Measurements from ENCODE around the gene GH1.

The GH1 gene

GRCh38 chr17:63918789-63919305 lies at the start of gene GH1:
Gene GH1, minus strand, starts transcription at chr17:63918839. Its CDS starts 63 bp downstream, at chr17:63918776.
- peak; percentile 3 for DNase-seq (ENCODE audit: low spot score)

DNA sequence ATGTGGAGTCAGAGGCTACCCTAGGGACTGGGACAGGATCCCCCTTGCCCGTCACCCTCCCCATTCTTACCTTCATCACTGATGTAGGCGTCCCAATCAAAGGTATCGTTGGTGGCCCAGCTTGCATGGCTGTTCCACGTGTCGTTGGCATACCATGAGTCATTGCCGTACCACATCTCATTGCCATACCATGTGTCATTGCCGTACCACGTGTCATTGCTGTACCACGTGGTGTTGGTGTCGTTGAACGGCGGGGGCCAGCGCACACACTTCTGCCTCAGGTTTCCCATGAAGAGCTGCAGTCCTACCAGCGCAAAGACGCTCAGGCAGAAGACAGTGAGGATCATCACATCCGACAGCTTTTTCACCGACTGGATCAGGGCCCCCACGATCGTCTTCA lies 49.3 kb upstream of the GH1 start:
- no peak for DNase-seq (ENCODE audit: low spot score)

GRCh38 chr17:63966646-63967264 lies 48.1 kb upstream of the GH1 start:
- no peak for DNase-seq (ENCODE audit: low spot score)

DNA sequence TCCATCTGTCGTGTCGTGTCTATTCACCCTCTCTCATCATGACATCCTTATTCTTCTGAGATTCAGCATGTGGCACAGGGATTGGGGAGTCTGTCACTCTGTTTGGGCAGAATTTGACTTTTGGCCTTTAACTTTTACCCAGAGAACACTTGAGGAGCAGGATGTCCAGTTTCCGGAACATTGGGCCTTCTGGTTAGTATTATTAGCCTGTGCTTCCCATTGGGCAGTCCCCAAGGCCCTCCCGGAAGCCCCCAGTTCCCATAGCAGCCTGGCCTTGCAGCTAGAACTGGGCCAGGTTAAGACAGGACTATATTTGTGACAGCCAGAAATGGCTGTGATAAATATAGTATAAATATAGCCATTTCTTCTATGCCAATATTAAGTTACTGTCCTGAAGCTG lies 44.5 kb upstream of the GH1 start:
- no peak for DNase-seq (ENCODE audit: low spot score)

DNA sequence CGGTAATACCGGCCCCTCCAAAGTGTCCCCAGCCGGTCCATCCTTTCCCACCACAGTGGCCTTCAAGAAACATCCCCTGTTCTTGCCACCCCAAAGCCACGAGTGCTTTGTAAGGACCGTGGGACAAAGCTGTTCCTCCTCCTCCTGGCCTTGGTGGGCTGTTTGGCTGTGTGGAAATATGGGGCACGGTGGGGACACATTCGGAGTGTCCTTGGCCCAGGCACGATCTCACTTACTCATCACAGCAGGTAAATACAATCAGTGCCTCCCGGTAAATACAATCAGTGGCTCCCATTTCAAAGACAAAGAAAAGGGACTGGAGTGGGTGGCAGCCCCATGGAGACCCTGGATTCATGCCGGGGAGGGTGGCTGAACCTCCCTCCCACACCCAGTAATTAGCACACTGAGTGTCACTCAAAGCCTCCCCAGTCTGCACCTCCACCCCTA lies 43.7 kb upstream of the GH1 start:
- DNase-seq (ENCODE audit: low spot score) = no peak

DNA sequence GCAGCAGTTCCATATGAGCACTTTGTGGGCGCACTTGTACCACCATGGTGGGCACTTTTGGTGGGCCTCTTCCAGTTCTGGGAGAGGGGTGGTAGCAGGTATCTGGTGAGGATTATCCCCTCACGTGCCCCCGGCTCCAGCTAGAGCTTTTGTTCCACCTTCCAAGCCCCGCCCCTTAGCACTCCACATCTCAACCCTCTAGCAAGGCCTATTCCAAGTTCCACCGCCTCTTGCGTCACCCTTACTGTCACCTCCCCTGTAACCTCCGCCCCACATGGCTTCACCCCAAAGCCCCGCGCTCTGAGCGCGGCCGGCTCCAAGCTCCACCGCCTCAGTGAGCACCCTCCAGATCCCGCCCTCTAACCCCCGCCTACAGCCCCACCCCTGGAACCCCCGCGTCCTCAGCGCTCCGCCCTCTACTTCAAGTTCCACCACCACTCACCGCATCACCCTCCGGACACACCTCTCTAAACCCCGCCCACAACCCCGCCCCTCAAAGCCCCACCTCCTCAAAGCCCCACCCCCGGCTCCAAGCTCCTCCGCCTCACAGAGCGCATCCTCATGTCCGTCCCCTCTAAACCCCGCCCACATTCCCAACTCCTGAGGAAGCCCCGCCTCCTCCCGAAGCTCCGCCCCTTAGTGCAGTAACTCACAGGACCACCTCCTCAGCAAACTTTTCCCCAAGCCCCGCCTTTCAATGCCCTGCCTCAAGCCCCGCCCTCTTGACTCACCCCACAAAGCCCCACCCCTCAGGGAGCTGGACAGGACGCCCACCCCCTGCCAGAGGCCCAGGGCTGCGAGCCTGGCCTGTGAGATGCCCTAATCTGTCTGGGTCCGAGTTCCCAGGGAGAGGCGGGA lies 42.9 kb upstream of the GH1 start:
- DNase-seq (ENCODE audit: low spot score) = peak; percentile 82

- no peak for DNase-seq (ENCODE audit: low spot score)
These were observed 41.8 kb upstream of the GH1 start for GRCh38 chr17:63960430-63960829.

- no peak for DNase-seq (ENCODE audit: low spot score)
These were observed 41.4 kb upstream of the GH1 start for GRCh38 chr17:63960006-63960405.

- peak; percentile 35 for DNase-seq (ENCODE audit: low spot score)
These were observed 37.8 kb upstream of the GH1 start for GRCh38 chr17:63956296-63956920.

DNA sequence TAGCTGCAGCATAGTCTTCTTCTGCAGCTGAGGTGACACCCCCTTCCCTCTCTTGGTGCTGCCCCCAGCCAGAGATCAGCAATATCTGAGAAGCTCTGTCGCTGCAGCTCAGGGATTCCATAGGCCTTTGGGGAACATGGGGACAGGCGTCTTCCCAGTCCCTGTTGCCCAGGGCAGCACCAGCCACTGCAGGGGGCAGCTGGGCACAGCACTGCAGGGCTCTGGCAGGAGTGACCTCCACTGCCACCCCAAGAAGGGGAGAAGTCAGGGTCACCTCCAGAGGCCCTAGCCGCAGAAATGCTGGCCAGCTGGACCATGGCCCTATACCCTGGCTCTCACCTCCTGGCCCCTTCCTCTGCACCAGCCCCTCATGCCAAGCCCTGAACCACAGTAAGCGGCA lies 37.2 kb upstream of the GH1 start:
- no peak for DNase-seq (ENCODE audit: low spot score)

DNA sequence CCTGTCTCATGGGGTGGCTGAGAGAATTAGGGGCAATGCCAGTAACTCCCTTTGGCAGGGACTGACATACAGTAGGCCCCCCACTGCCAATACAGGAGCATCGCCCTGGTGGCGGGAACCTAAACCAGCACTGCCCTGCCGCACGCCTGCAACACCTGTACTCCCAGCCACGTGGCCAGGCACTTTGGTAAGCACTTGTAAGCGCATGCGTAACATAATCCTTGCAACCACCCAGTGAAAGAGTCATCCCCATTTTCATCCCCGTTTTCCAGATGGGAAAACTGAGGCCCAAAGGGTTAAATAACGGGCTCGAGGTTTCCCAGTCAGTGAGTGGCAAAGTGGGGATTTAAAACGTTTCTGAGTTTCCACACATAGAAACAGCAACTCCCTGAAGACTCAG lies 36.6 kb upstream of the GH1 start:
- DNase-seq (ENCODE audit: low spot score) = no peak

DNA sequence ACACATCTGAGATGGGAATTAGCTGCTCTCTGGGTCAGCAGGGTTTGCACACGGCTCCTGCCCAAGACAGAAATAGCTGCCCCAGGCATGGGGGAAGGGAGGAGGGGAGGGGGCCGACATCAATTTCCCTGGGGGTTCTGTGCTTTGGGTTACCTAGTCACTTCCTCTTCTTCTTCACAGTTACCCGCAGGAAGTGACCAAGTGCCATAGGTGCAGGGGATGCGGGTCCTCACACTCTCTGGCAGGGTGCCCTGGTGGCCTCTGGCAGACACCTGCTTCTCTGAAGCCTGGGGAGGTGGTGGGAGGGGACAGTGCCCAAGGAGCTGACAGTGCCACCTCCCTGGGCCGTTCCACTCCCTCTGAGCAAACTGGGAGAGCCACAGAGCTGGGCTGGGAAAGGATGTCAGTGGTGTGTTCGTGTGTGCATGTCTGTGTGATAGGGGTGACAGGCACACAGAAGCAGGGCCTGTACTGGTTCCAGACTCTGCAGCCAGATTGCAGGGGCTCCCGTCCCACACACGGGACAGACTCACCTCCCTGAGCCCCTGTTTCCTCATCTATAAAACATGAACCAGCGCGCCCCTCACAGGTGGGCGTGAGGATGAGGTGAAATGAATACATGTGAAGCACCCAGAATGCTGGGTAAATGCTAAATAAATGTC lies 35.9 kb upstream of the GH1 start:
- no peak for DNase-seq (ENCODE audit: low spot score)

DNA sequence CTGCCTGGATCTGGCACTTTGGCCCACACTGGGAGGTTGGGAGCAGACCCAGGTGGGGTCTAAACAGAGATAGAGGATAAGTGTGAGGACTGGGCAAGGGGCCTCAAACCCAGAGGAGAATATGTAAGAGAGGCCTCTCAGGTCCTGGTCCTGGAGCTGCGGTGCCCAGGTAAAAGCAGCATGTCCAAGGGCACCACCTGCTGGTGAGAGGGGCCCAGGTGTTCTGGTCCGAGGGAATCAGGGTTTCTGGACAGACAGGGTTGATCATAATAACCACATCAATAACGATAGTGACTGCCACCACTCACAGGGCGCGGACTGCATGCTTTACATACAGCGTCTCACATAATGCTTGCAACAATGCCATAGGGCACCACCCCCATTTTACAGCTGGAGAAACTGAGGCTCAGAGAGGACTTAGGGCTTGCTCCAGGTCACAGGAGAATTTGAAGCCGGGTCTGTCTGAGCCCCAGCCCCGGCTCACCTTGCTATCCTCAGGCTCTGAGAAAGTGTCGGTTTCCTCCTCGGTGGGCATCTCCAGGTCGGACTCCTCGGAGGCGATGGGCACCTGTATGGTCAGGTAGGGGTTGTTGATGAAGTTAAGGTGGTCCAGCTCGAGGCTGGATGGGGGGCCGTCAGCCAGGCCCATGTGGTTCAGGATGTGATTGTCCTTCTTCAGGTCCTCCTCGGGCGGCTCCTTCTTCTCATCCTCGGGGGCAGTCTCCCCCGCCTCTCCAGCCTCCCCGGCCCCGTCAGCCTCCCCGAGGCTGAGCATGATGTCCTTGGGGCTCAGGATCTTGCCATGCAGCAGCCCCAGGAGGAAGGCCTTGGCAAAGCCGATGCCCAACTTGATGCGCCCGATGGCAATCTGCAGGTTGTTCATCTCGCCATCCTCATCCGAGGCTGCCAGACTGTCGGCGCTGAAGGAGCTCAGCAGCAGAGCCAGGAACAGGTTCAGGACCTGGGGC lies 32.6 kb upstream of the GH1 start:
- no peak for DNase-seq (ENCODE audit: low spot score)

DNA sequence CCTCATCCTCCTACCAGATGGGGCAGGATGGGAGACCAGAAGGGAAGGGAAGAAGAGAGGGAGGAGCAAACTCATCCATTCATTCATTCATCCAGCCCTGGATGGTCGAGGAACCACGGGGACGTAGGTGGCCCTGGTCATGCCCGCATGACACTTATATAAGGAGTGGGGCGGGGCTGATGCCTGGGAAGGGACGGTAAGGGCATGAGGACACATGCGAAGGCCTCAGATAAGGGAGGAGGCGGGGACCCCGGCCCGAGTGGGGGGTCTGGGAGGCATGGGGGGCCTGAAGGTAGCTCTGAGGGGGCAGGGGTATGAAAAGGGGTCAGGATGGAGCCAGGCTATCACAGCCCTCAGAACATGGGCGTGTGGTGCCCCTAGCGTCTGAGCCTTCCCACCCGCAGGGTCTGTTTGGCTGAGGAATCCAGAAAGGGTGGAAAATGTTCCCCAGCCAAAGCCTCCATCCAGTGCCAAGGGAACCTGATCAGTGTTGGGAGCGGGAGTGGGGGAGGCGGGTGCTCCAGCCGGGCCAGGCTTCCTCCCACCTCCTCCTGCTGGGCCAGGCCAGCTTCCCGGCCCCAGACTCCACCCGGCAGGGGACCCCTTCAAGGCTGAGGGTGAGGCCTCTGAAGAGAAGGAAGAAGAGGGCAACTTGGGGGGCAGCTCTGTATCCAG lies 31.1 kb upstream of the GH1 start:
- DNase-seq (ENCODE audit: low spot score) = no peak

DNA sequence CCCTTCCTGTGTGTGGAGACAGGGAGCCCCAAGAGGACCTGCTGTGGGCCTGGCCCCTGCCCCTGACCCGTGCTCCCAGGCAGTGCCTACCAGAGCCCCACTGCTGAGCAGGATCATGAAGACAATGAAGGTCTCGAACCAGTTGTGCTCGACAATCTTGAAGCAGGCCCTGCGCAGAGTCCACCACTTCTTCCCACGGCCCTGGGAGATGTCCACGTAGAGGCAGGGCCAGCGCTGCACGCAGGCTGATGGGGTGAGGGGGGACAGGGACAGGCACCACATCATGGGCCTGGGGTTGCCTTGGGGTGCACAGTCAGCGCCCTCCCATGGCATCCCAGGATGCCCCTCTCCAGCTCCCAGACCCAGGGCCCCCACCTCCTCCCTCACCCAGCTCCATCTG lies 29.9 kb upstream of the GH1 start:
- DNase-seq (ENCODE audit: low spot score) = no peak

DNA sequence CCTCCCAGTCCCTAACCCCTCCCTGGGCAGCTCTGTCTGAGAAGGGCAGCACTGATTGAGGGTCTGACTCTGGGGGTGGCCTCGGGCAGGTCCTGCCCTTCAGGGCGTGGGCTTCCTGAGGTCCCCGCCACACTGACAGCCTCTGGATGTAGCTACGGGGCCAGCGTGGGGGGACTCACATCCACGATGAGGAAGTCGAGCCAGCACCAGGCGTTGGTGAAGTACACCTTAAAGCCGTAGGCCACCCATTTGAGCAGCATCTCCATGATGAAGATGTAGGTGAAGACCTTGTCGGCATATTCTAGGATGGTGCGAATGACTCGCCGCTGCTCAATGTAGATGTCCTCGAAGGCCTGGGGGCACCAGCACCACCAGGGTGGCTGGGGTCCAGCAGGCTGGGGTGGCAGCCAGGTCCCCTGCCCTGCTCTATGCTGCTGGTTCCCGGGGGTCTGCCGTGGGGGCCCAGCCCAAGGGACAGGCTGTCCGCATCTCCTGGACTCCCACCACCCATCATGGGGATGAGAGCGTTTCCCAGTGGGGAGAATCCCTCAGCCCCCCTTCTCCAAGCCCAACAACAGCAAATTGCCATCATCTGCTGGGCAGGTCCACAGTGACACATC lies 29.2 kb upstream of the GH1 start:
- DNase-seq (ENCODE audit: low spot score) = no peak

DNA sequence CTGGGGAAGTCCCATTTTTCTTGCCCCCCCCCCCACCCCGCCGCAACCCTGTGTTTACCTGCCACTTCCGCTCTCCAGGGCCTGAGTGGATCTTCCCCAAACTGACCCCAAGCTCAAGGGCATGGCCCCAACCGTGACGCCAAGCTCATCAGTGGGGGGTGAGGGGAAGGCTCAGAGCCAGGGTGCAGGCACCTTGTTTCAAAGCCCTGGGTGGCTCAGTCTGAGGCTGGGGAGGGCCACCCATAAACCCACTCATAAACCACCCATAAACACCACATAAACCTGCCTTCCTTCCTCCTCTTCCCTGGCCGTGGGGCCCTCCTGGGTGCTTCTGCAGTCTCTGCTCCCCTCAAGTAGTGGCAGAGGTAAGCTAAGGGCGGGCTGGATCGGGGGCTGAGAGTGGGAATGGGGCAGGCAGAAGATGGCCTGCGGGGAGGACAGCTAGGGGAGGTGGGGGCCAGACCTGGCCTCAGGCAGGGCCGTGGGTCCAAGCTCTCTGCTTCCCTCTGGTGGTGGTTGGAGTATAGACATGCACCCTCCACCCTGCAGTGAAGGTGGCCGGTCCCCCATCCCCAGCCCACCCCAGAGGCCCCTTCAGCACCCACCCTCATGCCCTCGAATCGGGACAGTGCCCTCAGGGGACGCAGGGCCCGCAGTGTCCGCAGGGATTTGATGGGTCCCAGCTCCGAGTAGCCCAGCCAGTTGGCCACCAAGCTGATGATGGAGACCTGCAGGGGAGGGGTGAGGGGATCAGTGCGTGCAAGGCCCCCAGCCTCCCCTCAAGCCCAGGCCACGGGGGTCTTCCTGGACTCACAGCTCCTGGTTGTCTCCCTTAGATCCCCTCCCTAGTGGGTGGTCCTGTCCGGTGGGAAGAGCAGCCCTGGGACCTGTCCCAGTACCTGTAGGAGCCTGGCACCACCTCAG lies 28.1 kb upstream of the GH1 start:
- DNase-seq (ENCODE audit: low spot score) = peak; percentile 87

- DNase-seq (ENCODE audit: low spot score) = no peak
These were observed 27.3 kb upstream of the GH1 start for GRCh38 chr17:63945784-63946439.
